IPS-18c (cell line): ENCODE data around the gene TARS1.
"Not testable (repeated sequence)": the region's sequence is repeated elsewhere in the genome, so short reads cannot be mapped to it uniquely, and the experiment has no call there.

ENCODE experiments used
- H3K4me3 ChIP-seq: 2 replicates; pipeline ENCODE4 v1.7.0; 2013; ENCODE audit warnings: low read depth, mild to moderate bottlenecking, low read length, moderate library complexity; ENCODE audit not compliant: insufficient read depth
- H3K9me3 ChIP-seq: one replicate; pipeline ENCODE4 v1.6.1; 2013; ENCODE audit warnings: mild to moderate bottlenecking, low read length, moderate library complexity; ENCODE audit not compliant: control insufficient read depth, insufficient read depth

TARS1 gene

GRCh38 chr5:33509036-33509435, 68.3 kb downstream of the TARS1 start:
- Histone ChIP-seq H3K9me3 (no peaks in the 10 kb centered on the region), H3K4me3 (no peak overlapping the region)

GRCh38 chr5:33513462-33514185, 72.9 kb downstream of the TARS1 start:
- H3K4me3 ChIP-seq = no peak overlapping the region

DNA sequence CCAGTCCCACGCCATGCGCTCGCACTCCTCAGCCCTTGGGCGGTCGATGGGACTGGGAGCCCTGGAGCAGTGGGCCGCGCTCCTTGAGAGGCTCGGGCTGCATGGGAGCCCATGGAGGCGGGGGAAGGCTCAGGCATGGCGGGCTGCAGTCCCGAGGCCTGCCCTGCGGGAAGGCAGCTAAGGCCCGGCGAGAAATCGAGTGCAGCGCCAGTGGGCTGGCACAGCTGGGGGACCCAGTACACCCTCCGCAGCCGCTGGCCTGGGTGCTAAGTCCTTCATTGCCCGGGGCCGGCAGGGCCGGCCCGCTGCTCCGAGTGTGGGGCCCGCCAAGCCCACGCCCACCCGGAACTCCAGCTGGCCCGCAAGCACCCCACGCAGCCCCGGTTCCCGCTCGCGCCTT, 74.6 kb downstream of the TARS1 start:
- not testable (repeated sequence) for H3K4me3 ChIP-seq, H3K9me3 ChIP-seq

More at GRCh38 chr5:33513462-33514185, 72.9 kb downstream of the TARS1 start:
- no peaks in the 10 kb centered on the region for H3K9me3 ChIP-seq

DNA sequence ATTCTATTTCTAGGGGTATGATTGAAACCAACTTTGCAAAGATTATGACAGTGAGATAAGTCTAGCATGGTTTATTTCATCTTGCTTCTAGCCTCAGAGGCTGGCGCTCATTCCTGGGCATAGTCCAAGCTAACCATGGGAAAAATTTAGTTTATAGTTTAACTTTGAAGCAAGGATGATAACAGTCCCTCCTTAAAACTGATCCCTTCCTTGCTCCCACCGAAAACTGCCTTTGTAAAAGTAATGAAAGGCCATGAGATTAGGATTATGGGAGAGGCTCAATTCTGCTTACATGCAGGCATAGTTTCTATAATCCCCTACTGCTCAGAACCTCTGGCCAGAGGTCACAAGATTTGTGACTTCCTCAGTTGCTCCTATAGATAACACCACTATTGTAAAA, 75.7 kb downstream of the TARS1 start:
- H3K9me3 ChIP-seq = no peaks in the 10 kb centered on the region
- no peak overlapping the region for H3K4me3 ChIP-seq
